ENCODE measurements around the gene PLXDC2. TPM values are rescaled to one million over a fixed set of nuclear protein-coding genes. Genes with fewer than 3 reads are reported as not detected.

Gene PLXDC2
- total and polyA plus RNA-seq, 3 experiments from 2014 or later: 0.15 to 1.5 (median 0.38) TPM

GRCh38 chr10:19818876-19819275 lies 2.6 kb downstream of the PLXDC2 start:
- POLR2A ChIA-PET: no interaction called here
- no peaks in the 10 kb centered on the region for H3K36me3 ChIP-seq (ENCODE audit: insufficient read depth, low read length)
- peaks cover 0 to 6% (median 2%) of the 10 kb centered on the region in 3 donors for H3K4me1 Mint-ChIP-seq

GRCh38 chr10:19819419-19820033 lies 3.3 kb downstream of the PLXDC2 start:
- H3K4me1 ChIP-seq (ENCODE audit: insufficient read depth, low read length): no peaks in the 10 kb centered on the region
- Mint-ChIP-seq H3K27ac (no peak overlapping the region), H3K27me3 (peaks cover 14 to 25% of the 10 kb centered on the region in 2 donors), H3K9me3 (peaks cover 3 to 13% (median 5%) of the 10 kb centered on the region in 5 donors), H3K4me3 (no peak overlapping the region), H3K36me3 (no peaks in the 10 kb centered on the region), H3K4me1 (peaks cover 0 to 6% (median 2%) of the 10 kb centered on the region in 3 donors)
- no peaks in the 10 kb centered on the region for H3K36me3 ChIP-seq (ENCODE audit: insufficient read depth, low read length)
- CTCF ChIA-PET: interaction anchor here (0.8 kb wide), 1 partner anchor 15 kb away, joined by 3 read pairs; no protein-coding TSS in a partner anchor
- DNase-seq: peak in 1 of 5 donors; percentile 4
- POLR2A ChIA-PET: no interaction called here
- H3K9me3 ChIP-seq (ENCODE audit: low read length): no peaks in the 10 kb centered on the region
- peaks cover 6% of the 10 kb centered on the region for H3K27me3 ChIP-seq (ENCODE audit: insufficient read depth, low read length, poor library complexity, severe bottlenecking)
- H3K27ac ChIP-seq (ENCODE audit: low read depth, low read length): no peak overlapping the region
- H3K4me3 ChIP-seq (ENCODE audit: low read length): no peak overlapping the region

More at GRCh38 chr10:19818876-19819275, 2.6 kb downstream of the PLXDC2 start:
- Mint-ChIP-seq H3K36me3 (no peaks in the 10 kb centered on the region), H3K27me3 (peaks cover 18 to 30% of the 10 kb centered on the region in 2 donors), H3K4me3 (peak overlapping the region in 1 of 7 donors; percentile 80), H3K27ac (no peak overlapping the region), H3K9me3 (peaks cover 3 to 13% (median 6%) of the 10 kb centered on the region in 5 donors)
- CTCF ChIA-PET: interaction anchor here (0.8 kb wide), 1 partner anchor 14 kb away, joined by 3 read pairs; no protein-coding TSS in a partner anchor
- peaks cover 6% of the 10 kb centered on the region for H3K27me3 ChIP-seq (ENCODE audit: insufficient read depth, low read length, poor library complexity, severe bottlenecking)
- H3K4me1 ChIP-seq (ENCODE audit: insufficient read depth, low read length): no peaks in the 10 kb centered on the region
- H3K9me3 ChIP-seq (ENCODE audit: low read length): no peaks in the 10 kb centered on the region
- no peak for DNase-seq
- H3K27ac ChIP-seq (ENCODE audit: low read depth, low read length): no peak overlapping the region
- no peak overlapping the region for H3K4me3 ChIP-seq (ENCODE audit: low read length)

GRCh38 chr10:19824381-19825342 lies 8.4 kb downstream of the PLXDC2 start:
- Histone ChIP-seq H3K9me3 (ENCODE audit: low read length) (no peaks in the 10 kb centered on the region), H3K27ac (ENCODE audit: low read depth, low read length) (no peak overlapping the region), H3K4me1 (ENCODE audit: insufficient read depth, low read length) (no peaks in the 10 kb centered on the region), H3K36me3 (ENCODE audit: insufficient read depth, low read length) (no peaks in the 10 kb centered on the region), H3K27me3 (ENCODE audit: insufficient read depth, low read length, poor library complexity, severe bottlenecking) (no peaks in the 10 kb centered on the region), H3K4me3 (ENCODE audit: low read length) (no peak overlapping the region)
- no peaks in the 10 kb centered on the region for H3K36me3 Mint-ChIP-seq
- POLR2A ChIA-PET: no interaction called here
- H3K4me1 Mint-ChIP-seq: no peaks in the 10 kb centered on the region
- H3K4me3 Mint-ChIP-seq: no peak overlapping the region
- H3K9me3 Mint-ChIP-seq: peaks cover 0 to 7% (median 3%) of the 10 kb centered on the region in 5 donors
- no peak for DNase-seq
- CTCF ChIA-PET: no interaction called here
- H3K27me3 Mint-ChIP-seq: no peaks in the 10 kb centered on the region
- H3K27ac Mint-ChIP-seq: no peak overlapping the region

GRCh38 chr10:19825700-19826099 lies 9.5 kb downstream of the PLXDC2 start:
- H3K9me3 ChIP-seq (ENCODE audit: low read length): no peaks in the 10 kb centered on the region
- Mint-ChIP-seq H3K36me3 (no peaks in the 10 kb centered on the region), H3K27ac (no peak overlapping the region), H3K4me3 (no peak overlapping the region), H3K4me1 (no peaks in the 10 kb centered on the region), H3K9me3 (peaks cover 0 to 6% (median 4%) of the 10 kb centered on the region in 5 donors), H3K27me3 (peaks cover 0 to 1% of the 10 kb centered on the region in 2 donors)
- ChIA-PET CTCF (no interaction called here), POLR2A (no interaction called here)
- DNase-seq: no peak
- no peaks in the 10 kb centered on the region for H3K36me3 ChIP-seq (ENCODE audit: insufficient read depth, low read length)
- no peak overlapping the region for H3K27ac ChIP-seq (ENCODE audit: low read depth, low read length)
- H3K27me3 ChIP-seq (ENCODE audit: insufficient read depth, low read length, poor library complexity, severe bottlenecking): no peaks in the 10 kb centered on the region
- no peak overlapping the region for H3K4me3 ChIP-seq (ENCODE audit: low read length)
- no peaks in the 10 kb centered on the region for H3K4me1 ChIP-seq (ENCODE audit: insufficient read depth, low read length)

GRCh38 chr10:19826712-19827111 lies 10.5 kb downstream of the PLXDC2 start:
- H3K4me1 Mint-ChIP-seq: no peaks in the 10 kb centered on the region
- no peak overlapping the region for H3K4me3 ChIP-seq (ENCODE audit: low read length)
- no peaks in the 10 kb centered on the region for H3K36me3 Mint-ChIP-seq
- peaks cover 0 to 1% of the 10 kb centered on the region in 2 donors for H3K27me3 Mint-ChIP-seq
- H3K9me3 ChIP-seq (ENCODE audit: low read length): no peaks in the 10 kb centered on the region
- DNase-seq: no peak
- no peak overlapping the region for H3K27ac Mint-ChIP-seq
- H3K27me3 ChIP-seq (ENCODE audit: insufficient read depth, low read length, poor library complexity, severe bottlenecking): no peaks in the 10 kb centered on the region
- no peaks in the 10 kb centered on the region for H3K4me1 ChIP-seq (ENCODE audit: insufficient read depth, low read length)
- peaks cover 0 to 15% (median 6%) of the 10 kb centered on the region in 5 donors for H3K9me3 Mint-ChIP-seq
- H3K4me3 Mint-ChIP-seq: no peak overlapping the region
- H3K27ac ChIP-seq (ENCODE audit: low read depth, low read length): no peak overlapping the region
- ChIA-PET CTCF (no interaction called here), POLR2A (no interaction called here)
- H3K36me3 ChIP-seq (ENCODE audit: insufficient read depth, low read length): no peaks in the 10 kb centered on the region

- peaks cover 0 to 1% of the 10 kb centered on the region in 2 donors for H3K27me3 Mint-ChIP-seq
- Histone ChIP-seq H3K4me1 (ENCODE audit: insufficient read depth, low read length) (no peaks in the 10 kb centered on the region), H3K27me3 (ENCODE audit: insufficient read depth, low read length, poor library complexity, severe bottlenecking) (no peaks in the 10 kb centered on the region), H3K4me3 (ENCODE audit: low read length) (no peak overlapping the region), H3K9me3 (ENCODE audit: low read length) (no peaks in the 10 kb centered on the region), H3K27ac (ENCODE audit: low read depth, low read length) (no peak overlapping the region), H3K36me3 (ENCODE audit: insufficient read depth, low read length) (no peaks in the 10 kb centered on the region)
- H3K4me1 Mint-ChIP-seq: no peaks in the 10 kb centered on the region
- no peak overlapping the region for H3K4me3 Mint-ChIP-seq
- no peak overlapping the region for H3K27ac Mint-ChIP-seq
- DNase-seq: no peak
- POLR2A ChIA-PET: no interaction called here
- CTCF ChIA-PET: no interaction called here
- no peaks in the 10 kb centered on the region for H3K36me3 Mint-ChIP-seq
- H3K9me3 Mint-ChIP-seq: peaks cover 4 to 23% (median 7%) of the 10 kb centered on the region in 5 donors
These were observed 12.2 kb downstream of the PLXDC2 start for GRCh38 chr10:19828278-19829049.

- no peak for DNase-seq
- H3K4me1 ChIP-seq (ENCODE audit: insufficient read depth, low read length): no peaks in the 10 kb centered on the region
- POLR2A ChIA-PET: no interaction called here
- H3K4me3 ChIP-seq (ENCODE audit: low read length): no peak overlapping the region
- no peaks in the 10 kb centered on the region for H3K9me3 ChIP-seq (ENCODE audit: low read length)
- Mint-ChIP-seq H3K27ac (no peak overlapping the region), H3K27me3 (peaks cover 0 to 1% of the 10 kb centered on the region in 2 donors), H3K4me3 (no peak overlapping the region), H3K36me3 (no peaks in the 10 kb centered on the region), H3K9me3 (peaks cover 5 to 30% (median 8%) of the 10 kb centered on the region in 5 donors), H3K4me1 (no peaks in the 10 kb centered on the region)
- no peaks in the 10 kb centered on the region for H3K27me3 ChIP-seq (ENCODE audit: insufficient read depth, low read length, poor library complexity, severe bottlenecking)
- no peaks in the 10 kb centered on the region for H3K36me3 ChIP-seq (ENCODE audit: insufficient read depth, low read length)
- no peak overlapping the region for H3K27ac ChIP-seq (ENCODE audit: low read depth, low read length)
- CTCF ChIA-PET: no interaction called here
These were observed 16.5 kb downstream of the PLXDC2 start for GRCh38 chr10:19832699-19833098.
